ENCODE measurements around the gene NDUFA11. TPM values are rescaled to one million over a fixed set of nuclear protein-coding genes. Genes with fewer than 3 reads are reported as not detected.

Gene NDUFA11
- total RNA-seq: 202 to 224 TPM (median 204 TPM) in 3 replicates
- long read RNA-seq, transcript NDUFA11-201 (4 exons, 539 nt): major isoform, 182 of 193 reads
- long read RNA-seq, partial matches to known transcripts: 2 of 193 reads
- long read RNA-seq, other reads (novel, unspliced or antisense): 4 of 193 reads

DNA sequence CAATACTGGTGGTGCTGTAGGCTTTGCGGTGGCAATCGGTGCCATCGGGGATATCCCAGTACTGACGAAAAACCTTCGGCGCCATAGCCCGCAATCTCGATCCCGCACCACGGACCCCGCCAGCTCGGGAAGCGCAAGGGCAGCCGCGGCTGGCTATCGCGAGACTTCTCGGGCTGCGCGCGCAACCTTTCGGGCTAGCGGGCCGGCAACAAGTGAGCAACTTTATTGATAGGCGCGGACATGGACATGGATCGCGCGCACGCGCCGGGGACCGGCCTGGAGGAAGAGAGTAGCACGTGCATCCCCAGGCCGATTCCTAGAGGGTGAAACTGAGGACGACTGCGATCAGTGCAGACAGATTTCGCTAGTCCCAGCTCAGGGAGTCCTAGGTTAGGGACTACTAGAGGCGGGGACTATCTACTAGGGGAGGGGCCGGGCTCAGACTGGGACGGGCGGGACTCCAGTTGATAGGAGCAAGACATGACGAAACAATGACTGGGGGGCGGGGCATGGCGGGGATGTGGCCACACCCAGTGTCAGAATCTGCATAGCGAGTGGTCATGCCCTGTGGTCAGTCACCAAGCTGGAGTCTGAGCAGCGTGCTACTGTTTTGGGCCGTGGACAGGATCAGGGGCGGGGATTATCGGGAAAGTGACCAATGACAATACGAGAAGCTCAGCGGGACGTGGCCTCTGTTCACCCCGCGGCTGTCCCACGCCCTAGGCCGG, at the start of gene NDUFA11:
TSS of gene NDUFA11 (minus strand) at position 167 of the 728 bp plus-strand sequence. CDS start at position 85, 82 bp downstream.
- H3K36me3 Mint-ChIP-seq (ENCODE audit: low read depth): no peaks in the 10 kb centered on the region
- H3K4me1 Mint-ChIP-seq (ENCODE audit: low read depth): peaks cover 22% of the 10 kb centered on the region
- TF ChIP-seq, protein P1, sequence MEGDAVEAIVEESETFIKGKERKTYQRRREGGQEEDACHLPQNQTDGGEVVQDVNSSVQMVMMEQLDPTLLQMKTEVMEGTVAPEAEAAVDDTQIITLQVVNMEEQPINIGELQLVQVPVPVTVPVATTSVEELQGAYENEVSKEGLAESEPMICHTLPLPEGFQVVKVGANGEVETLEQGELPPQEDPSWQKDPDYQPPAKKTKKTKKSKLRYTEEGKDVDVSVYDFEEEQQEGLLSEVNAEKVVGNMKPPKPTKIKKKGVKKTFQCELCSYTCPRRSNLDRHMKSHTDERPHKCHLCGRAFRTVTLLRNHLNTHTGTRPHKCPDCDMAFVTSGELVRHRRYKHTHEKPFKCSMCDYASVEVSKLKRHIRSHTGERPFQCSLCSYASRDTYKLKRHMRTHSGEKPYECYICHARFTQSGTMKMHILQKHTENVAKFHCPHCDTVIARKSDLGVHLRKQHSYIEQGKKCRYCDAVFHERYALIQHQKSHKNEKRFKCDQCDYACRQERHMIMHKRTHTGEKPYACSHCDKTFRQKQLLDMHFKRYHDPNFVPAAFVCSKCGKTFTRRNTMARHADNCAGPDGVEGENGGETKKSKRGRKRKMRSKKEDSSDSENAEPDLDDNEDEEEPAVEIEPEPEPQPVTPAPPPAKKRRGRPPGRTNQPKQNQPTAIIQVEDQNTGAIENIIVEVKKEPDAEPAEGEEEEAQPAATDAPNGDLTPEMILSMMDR (IDR thresholded peaks at IDR 0.05): no peak
- DNase-seq (ENCODE audit: low spot score): peak; percentile 100
- H3K27ac Mint-ChIP-seq (ENCODE audit: unreplicated experiment): peak within 1 kb of the TSS; percentile 99
- no peaks in the 10 kb centered on the region for H3K9me3 Mint-ChIP-seq (ENCODE audit: low read depth)
- no peaks in the 10 kb centered on the region for H3K27me3 Mint-ChIP-seq (ENCODE audit: low read depth)
- peak within 1 kb of the TSS; percentile 97 for H3K4me3 Mint-ChIP-seq (ENCODE audit: unreplicated experiment)

DNA sequence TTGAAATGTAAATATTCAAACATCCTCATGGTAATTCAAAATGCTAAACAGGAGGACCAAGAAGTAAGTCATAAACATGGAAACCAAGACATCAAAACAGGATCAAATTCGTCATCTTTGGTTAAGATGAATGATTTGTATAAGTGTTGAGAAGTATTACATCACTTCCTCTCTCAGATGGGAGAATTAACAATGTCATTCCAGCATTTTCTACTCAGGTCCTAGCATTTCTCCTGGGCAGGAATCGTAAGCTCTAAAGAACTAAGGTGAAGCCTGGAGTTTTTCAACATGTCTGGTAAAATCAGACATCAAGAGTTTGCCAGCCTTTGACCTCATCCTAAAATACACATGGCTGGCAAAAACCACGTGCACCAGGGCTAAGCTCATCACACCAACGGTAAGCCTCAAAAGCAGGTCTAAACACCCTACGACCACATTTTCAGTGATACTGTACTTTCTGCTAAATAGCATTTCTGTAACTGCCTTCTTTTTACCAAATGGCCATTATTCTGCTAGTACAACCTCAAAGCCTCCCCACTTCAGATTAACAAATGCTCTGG, 49.5 kb upstream of the NDUFA11 start:
- Mint-ChIP-seq H3K4me1 (ENCODE audit: low read depth) (peaks cover 61% of the 10 kb centered on the region), H3K27ac (ENCODE audit: unreplicated experiment) (peak overlapping the region; percentile 85), H3K36me3 (ENCODE audit: low read depth) (no peaks in the 10 kb centered on the region)

DNA sequence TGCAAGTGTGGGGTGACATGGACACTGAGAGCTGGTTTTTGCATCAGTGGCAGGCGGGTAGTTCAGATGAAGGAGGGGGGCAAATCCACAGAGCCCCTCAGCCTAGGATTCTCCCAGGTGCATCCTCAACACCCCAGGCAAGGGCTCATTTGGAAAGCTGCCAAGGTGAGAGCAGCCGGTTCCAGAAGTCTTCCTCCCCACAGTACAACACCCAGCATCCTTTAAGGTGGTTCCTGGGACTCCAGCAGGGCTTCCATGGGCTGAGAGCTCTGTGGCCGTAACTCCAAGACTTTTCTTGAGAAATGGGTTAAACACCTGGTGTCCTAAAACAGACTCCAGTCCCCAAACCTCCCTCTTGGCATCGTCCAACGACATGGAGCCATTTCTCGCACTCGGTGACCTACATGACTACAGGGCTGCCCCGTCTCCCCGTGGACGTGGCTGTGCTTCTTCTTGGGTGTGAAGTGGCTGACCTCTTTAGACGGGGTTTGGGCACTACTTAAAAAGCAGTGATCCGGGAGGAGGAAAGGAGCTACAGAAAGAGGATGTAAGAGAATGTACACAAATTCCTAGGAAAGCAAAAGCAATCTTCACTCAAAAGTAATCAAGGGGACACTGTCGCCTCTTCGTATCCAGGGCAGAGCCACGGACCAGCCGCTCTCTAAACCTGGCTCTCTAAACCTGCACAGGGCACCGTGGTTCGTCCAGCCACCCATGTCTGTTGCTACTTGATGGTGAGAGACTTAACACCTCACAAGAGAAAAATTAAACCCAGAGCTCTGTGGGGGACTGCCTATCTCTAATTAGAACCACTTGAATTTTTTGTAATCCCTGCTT, 48.8 kb upstream of the NDUFA11 start:
- H3K9me3 Mint-ChIP-seq (ENCODE audit: low read depth): no peaks in the 10 kb centered on the region
- H3K27me3 Mint-ChIP-seq (ENCODE audit: low read depth): no peaks in the 10 kb centered on the region
- peaks cover 64% of the 10 kb centered on the region for H3K4me1 Mint-ChIP-seq (ENCODE audit: low read depth)
- H3K4me3 Mint-ChIP-seq (ENCODE audit: unreplicated experiment): no peak overlapping the region
- DNase-seq (ENCODE audit: low spot score): no peak
- H3K27ac Mint-ChIP-seq (ENCODE audit: unreplicated experiment): peak overlapping the region; percentile 85
- TF ChIP-seq, protein P1 (IDR thresholded peaks at IDR 0.05): no peak
- peaks cover 2% of the 10 kb centered on the region for H3K36me3 Mint-ChIP-seq (ENCODE audit: low read depth)

More for the DNA sequence above, 49.5 kb upstream of the NDUFA11 start:
- TF ChIP-seq, protein P1 (IDR thresholded peaks at IDR 0.05): no peak
- Mint-ChIP-seq H3K9me3 (ENCODE audit: low read depth) (no peaks in the 10 kb centered on the region), H3K27me3 (ENCODE audit: low read depth) (no peaks in the 10 kb centered on the region), H3K4me3 (ENCODE audit: unreplicated experiment) (no peak overlapping the region)
- DNase-seq (ENCODE audit: low spot score): no peak

DNA sequence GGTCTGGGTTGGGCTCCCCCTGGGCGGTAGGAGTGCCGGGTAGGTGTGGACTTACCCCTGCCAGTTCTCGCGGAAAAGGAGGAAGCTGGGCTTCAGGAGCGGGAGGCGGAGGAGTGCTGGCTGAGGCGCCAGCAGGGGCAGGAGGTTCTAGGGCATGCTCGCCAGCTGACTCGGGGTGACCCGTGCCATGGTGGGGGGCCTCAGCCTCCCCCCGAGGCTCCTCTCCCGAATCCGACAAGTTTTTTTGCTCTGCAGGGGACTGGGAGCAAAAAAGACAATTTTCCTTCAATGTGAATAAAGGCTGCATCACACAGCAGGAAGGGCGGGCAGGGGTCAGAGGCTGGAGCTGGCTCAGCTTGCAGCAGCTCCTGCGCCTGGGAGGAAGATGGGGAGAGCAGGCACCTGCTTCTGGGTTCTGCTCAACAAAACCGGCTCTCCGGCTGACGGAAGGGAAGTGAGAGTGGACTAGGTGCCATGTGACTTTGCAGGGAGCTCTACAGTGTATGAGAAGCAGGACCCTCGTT, 47.8 kb upstream of the NDUFA11 start:
- no peak overlapping the region for H3K27ac Mint-ChIP-seq (ENCODE audit: unreplicated experiment)
- peaks cover 2% of the 10 kb centered on the region for H3K36me3 Mint-ChIP-seq (ENCODE audit: low read depth)
- no peaks in the 10 kb centered on the region for H3K27me3 Mint-ChIP-seq (ENCODE audit: low read depth)
- H3K4me3 Mint-ChIP-seq (ENCODE audit: unreplicated experiment): no peak overlapping the region
- TF ChIP-seq, protein P1 (IDR thresholded peaks at IDR 0.05): no peak
- peaks cover 66% of the 10 kb centered on the region for H3K4me1 Mint-ChIP-seq (ENCODE audit: low read depth)
- H3K9me3 Mint-ChIP-seq (ENCODE audit: low read depth): no peaks in the 10 kb centered on the region
- DNase-seq (ENCODE audit: low spot score): no peak

DNA sequence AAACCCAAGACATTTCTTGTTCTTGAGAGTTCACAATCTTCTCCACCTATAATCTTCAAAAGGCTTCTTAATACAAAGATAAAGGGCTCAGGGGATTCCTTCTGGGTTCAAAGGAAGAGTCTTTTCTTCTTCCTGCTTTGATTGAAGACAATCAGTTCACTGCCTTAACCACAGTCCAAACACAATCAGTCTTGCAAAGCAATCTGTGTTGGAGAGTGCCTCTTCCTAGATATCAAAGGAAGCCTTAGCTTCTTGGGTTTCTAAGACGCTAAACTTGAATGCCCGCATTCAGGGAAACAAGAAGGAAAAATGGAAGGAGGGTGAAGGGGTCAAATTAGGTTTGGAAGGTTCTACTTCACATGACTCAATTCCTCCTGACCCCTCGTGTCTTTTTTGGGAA, 47.2 kb upstream of the NDUFA11 start:
- no peak overlapping the region for H3K27ac Mint-ChIP-seq (ENCODE audit: unreplicated experiment)

More for the DNA sequence above, 47.2 kb upstream of the NDUFA11 start:
- Mint-ChIP-seq H3K36me3 (ENCODE audit: low read depth) (peaks cover 2% of the 10 kb centered on the region), H3K4me3 (ENCODE audit: unreplicated experiment) (no peak overlapping the region), H3K27me3 (ENCODE audit: low read depth) (no peaks in the 10 kb centered on the region), H3K4me1 (ENCODE audit: low read depth) (peaks cover 66% of the 10 kb centered on the region), H3K9me3 (ENCODE audit: low read depth) (no peaks in the 10 kb centered on the region)
- DNase-seq (ENCODE audit: low spot score): no peak
- TF ChIP-seq, protein P1 (IDR thresholded peaks at IDR 0.05): no peak
